ENCODE results near the gene TNP2.

- TF ChIP-seq CTCF (IDR thresholded peaks at IDR 0.05; ENCODE audit: low read length) (no peak), EZH2 (IDR thresholded peaks at IDR 0.05; ENCODE audit: borderline replicate concordance, low read length) (no peak)
Observed at GRCh38 chr16:11309895-11310633, 40.9 kb upstream of the TNP2 start.
